Measurements from ENCODE around the gene VAT1L. TPM values are rescaled to one million over a fixed set of nuclear protein-coding genes. Genes with fewer than 3 reads are reported as not detected.

The VAT1L gene
- total RNA-seq, 4 donors from 2014 or later = 1.7 to 6.3 (median 2.9) TPM

DNA sequence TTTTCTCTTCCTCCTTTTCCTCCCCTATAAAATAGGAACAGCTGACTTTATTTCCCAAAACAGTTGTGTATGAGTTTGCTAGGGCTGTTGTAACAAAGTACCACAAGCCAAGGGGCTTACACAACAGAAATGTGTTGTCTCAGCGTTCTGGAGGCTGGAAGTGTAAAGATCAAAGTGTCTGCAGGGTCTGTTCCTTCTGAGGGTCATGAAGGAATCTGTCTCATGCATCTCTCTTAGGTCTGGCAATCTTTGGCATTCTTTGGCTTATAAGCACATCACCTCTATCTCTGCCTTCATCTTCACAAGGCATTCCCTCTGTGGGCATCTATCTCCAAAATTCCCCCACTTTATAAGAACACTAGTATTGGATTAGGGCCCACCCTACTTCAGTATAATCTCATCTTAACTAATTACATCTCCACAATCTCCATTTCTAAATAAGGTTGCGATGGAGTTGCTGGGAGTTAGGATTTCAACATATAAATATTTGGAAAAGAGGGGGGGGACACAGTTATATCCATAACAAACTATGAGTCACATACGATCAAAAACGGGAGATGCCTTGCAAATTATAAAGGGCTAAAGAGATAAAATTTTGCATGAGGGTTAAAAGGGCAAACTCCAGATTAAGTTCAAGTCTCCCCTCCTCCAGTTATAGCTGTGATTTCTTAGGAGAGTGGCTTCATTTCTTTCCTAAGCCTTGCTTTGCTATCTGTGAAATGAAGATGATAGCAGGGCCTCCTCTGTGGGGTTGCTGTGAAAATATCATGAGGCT lies 109.7 kb downstream of the VAT1L start:
- TF ChIP-seq, protein P1, sequence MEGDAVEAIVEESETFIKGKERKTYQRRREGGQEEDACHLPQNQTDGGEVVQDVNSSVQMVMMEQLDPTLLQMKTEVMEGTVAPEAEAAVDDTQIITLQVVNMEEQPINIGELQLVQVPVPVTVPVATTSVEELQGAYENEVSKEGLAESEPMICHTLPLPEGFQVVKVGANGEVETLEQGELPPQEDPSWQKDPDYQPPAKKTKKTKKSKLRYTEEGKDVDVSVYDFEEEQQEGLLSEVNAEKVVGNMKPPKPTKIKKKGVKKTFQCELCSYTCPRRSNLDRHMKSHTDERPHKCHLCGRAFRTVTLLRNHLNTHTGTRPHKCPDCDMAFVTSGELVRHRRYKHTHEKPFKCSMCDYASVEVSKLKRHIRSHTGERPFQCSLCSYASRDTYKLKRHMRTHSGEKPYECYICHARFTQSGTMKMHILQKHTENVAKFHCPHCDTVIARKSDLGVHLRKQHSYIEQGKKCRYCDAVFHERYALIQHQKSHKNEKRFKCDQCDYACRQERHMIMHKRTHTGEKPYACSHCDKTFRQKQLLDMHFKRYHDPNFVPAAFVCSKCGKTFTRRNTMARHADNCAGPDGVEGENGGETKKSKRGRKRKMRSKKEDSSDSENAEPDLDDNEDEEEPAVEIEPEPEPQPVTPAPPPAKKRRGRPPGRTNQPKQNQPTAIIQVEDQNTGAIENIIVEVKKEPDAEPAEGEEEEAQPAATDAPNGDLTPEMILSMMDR (IDR thresholded peaks at IDR 0.05) = no peak
- TF ChIP-seq POLR2A (IDR thresholded peaks at IDR 0.05; ENCODE audit: low read depth) (no peak), EP300 (IDR thresholded peaks at IDR 0.05) (no peak), POLR2AphosphoS5 (IDR thresholded peaks at IDR 0.05) (no peak)
- WGBS = 57% methylated on average over 4 of the region's 4 CpGs
- H3K27ac ChIP-seq (replicated peaks in 1 of 4) = no peak overlapping the region

DNA sequence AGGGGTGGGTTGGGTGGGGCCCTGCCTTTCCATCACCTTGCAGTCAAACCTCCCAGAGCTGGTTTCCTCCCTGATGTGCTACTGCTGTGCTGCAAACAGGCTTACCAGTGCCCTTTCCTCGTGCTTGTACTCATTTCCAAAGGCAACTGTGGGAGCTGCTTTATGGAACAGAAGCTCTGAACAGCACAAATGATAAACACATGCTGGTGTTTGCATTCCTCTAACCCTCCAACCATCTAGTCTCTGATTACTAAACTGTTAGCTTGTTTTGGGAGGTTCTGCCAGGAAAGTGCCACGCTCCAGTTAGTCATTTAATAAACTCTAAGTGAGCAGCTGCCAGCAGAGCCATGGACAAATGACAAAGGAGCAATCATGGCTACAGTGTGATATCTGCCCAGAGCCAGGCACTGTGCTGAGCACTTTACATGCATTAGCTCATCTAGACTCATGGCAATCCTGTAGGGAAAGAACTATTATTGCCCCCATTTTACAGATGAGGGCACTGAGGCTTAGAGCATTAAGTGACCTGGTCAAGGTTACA lies 110.4 kb downstream of the VAT1L start:
- Histone ChIP-seq H3K9me3 (no peaks in the 10 kb centered on the region), H3K27ac (replicated peaks in 1 of 4) (no peak overlapping the region), H3K4me1 (peaks cover 0 to 15% (median 4%) of the 10 kb centered on the region in 4 donors), H3K4me3 (no peak overlapping the region), H3K36me3 (no peaks in the 10 kb centered on the region), H3K27me3 (no peaks in the 10 kb centered on the region)
- DNase-seq (ENCODE audit: extremely low spot score) = no peak
- 56% methylated on average over 2 of the region's 2 CpGs for WGBS
- TF ChIP-seq POLR2A (IDR thresholded peaks at IDR 0.05; ENCODE audit: low read depth) (no peak), POLR2AphosphoS5 (IDR thresholded peaks at IDR 0.05) (no peak), EP300 (IDR thresholded peaks at IDR 0.05) (no peak)
- TF ChIP-seq, protein P1 (IDR thresholded peaks at IDR 0.05) = no peak
- intact Hi-C loops (cut with DNase I) = no loop called here

More for the DNA sequence above, 109.7 kb downstream of the VAT1L start:
- intact Hi-C loops (cut with DNase I) = no loop called here
- Histone ChIP-seq H3K27me3 (no peaks in the 10 kb centered on the region), H3K36me3 (no peaks in the 10 kb centered on the region), H3K4me3 (no peak overlapping the region), H3K9me3 (no peaks in the 10 kb centered on the region), H3K4me1 (peaks cover 0 to 15% (median 4%) of the 10 kb centered on the region in 4 donors)
- no peak for DNase-seq (ENCODE audit: extremely low spot score)

DNA sequence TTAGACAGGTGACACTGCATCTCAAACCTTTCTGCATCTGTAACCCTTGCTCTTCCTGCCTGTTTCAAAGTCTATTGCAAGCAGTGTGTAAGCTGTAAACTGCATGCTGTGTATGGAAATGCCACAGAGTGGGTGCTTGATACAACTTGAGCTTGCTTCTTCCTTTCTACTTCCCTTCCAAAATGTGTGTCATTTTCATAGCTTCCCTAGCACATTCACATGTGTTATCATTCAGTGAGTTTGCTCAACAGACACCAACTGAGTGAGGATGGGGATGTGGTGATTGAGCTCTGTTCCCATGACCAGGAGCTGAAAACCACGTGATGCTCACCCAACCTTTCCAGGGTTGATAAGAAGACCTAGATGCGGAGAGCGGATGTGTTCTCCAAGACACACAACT lies 111.1 kb downstream of the VAT1L start:
- Histone ChIP-seq H3K27me3 (no peaks in the 10 kb centered on the region), H3K36me3 (no peaks in the 10 kb centered on the region), H3K27ac (replicated peaks in 1 of 4) (no peak overlapping the region), H3K4me3 (no peak overlapping the region), H3K9me3 (no peaks in the 10 kb centered on the region), H3K4me1 (peaks cover 0 to 15% (median 4%) of the 10 kb centered on the region in 4 donors)
- 94% methylated on average over 3 of the region's 3 CpGs for WGBS
- intact Hi-C loops (cut with DNase I) = no loop called here
- DNase-seq (ENCODE audit: extremely low spot score) = no peak
- no peak for TF ChIP-seq POLR2A (IDR thresholded peaks at IDR 0.05; ENCODE audit: low read depth)
- no peak for TF ChIP-seq EP300 (IDR thresholded peaks at IDR 0.05)
- TF ChIP-seq POLR2AphosphoS5 (IDR thresholded peaks at IDR 0.05) = no peak
- TF ChIP-seq, protein P1 (IDR thresholded peaks at IDR 0.05) = no peak

DNA sequence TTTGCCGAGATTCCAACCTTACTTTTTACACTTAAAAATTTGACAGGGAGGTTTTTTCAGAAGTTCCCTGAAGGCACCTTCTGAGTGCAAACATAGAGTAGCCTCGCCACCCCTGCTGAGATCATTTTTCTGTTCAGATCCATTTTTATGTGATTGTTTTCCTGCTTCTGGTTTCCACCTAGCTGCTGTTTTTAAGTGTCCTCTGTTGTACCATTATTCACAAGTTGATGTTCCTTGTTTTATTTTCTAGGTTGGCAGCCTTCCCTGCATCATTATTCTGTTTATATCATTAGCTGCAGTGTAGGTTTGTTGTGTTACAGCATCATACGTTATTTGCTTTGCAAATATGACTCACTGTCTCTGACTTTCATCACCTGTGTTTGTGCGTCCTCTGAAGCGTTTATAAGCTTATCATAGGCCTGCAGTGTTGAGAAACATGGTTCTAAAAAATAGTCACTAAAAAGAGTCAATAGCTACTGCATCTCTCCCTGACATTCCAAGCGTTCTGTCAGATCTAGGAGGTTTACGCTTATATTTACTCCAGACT lies 117.1 kb downstream of the VAT1L start:
- DNase-seq (ENCODE audit: extremely low spot score) = no peak
- no peak overlapping the region for H3K27ac ChIP-seq (replicated peaks in 1 of 4)
- no peak overlapping the region for H3K4me3 ChIP-seq
- no peaks in the 10 kb centered on the region for H3K36me3 ChIP-seq
- WGBS = 78% methylated on average over 7 of the region's 7 CpGs
- H3K27me3 ChIP-seq = peaks cover 0 to 9% (median 0%) of the 10 kb centered on the region in 4 donors
- intact Hi-C loops (cut with DNase I) = no loop called here
- H3K9me3 ChIP-seq = no peaks in the 10 kb centered on the region
- TF ChIP-seq EP300 (IDR thresholded peaks at IDR 0.05) (no peak), POLR2A (IDR thresholded peaks at IDR 0.05; ENCODE audit: low read depth) (no peak), POLR2AphosphoS5 (IDR thresholded peaks at IDR 0.05) (no peak)
- TF ChIP-seq, protein P1 (IDR thresholded peaks at IDR 0.05) = no peak
- H3K4me1 ChIP-seq = no peaks in the 10 kb centered on the region
